Karpas-422 (cell line): ENCODE measurements around the gene MS4A7. TPM values are rescaled to one million over a fixed set of nuclear protein-coding genes. Genes with fewer than 3 reads are reported as not detected.
"Not testable (repeated sequence)": the region's sequence is repeated elsewhere in the genome, so short reads cannot be mapped to it uniquely, and the experiment has no call there.

Source experiments
- DNase-seq: peaks from one replicate; pipeline ENCODE4 v3.0.0-alpha.2; 2015
- H2AFZ ChIP-seq: fragments of 200-600 bp; sonication (generic); 2 replicates; pipeline ENCODE4 v1.6.1; 2014; ENCODE audit warnings: antibody characterized with exemption, low read length, mixed read lengths
- H3K27ac ChIP-seq: fragments of 200-600 bp; sonication (generic); 2 replicates; pipeline ENCODE4 v1.5.1; 2014; ENCODE audit warnings: mild to moderate bottlenecking, low read length, moderate library complexity
- H3K27me3 ChIP-seq: fragments of 200-600 bp; sonication (generic); 2 replicates; pipeline ENCODE4 v1.6.1; 2014; ENCODE audit warnings: low read length, mixed read lengths
- H3K36me3 ChIP-seq: fragments of 200-600 bp; sonication (generic); 2 replicates; pipeline ENCODE4 v1.6.1; 2014; ENCODE audit warnings: low read length, mixed read lengths; ENCODE audit not compliant: insufficient read depth
- H3K4me1 ChIP-seq: fragments of 200-600 bp; sonication (generic); 2 replicates; pipeline ENCODE4 v1.6.1; 2014; ENCODE audit warnings: mild to moderate bottlenecking, low read length, mixed read lengths
- H3K4me2 ChIP-seq: fragments of 200-600 bp; sonication (generic); 2 replicates; pipeline ENCODE4 v1.6.1; 2014; ENCODE audit warnings: low read length, low read depth, mild to moderate bottlenecking; ENCODE audit not compliant: poor library complexity, severe bottlenecking
- H3K4me3 ChIP-seq: fragments of 200-600 bp; sonication (generic); 2 replicates; pipeline ENCODE4 v1.5.1; 2014; ENCODE audit warnings: mild to moderate bottlenecking, antibody characterized with exemption, low read length, mixed read lengths
- H3K79me2 ChIP-seq: fragments of 200-600 bp; sonication (generic); 2 replicates; pipeline ENCODE4 v1.6.1; 2014; ENCODE audit warnings: mild to moderate bottlenecking, low read length, mixed read lengths
- H3K9ac ChIP-seq: fragments of 200-600 bp; sonication (generic); 2 replicates; pipeline ENCODE4 v1.6.0; 2014; ENCODE audit warnings: low read length
- H3K9me2 ChIP-seq: fragments of 200-600 bp; sonication (generic), shearing (Covaris generic); replicated peaks from 2 replicates; pipeline ENCODE4 v1.6.0; 2014; ENCODE audit warnings: mild to moderate bottlenecking, low read length, moderate library complexity; ENCODE audit not compliant: insufficient read depth
- H3K9me3 ChIP-seq: fragments of 300-700, 200-600 bp; sonication (generic); 2 replicates; pipeline ENCODE4 v1.6.1; 2014; ENCODE audit warnings: low read length, mixed read lengths
- H4K20me1 ChIP-seq: fragments of 200-600 bp; sonication (generic); 2 replicates; pipeline ENCODE4 v1.6.1; 2014; ENCODE audit warnings: mild to moderate bottlenecking, antibody characterized with exemption, low read length, low read depth; ENCODE audit not compliant: insufficient read depth
- total RNA-seq: library from RNA; depleted of rRNA; stranded (reverse); fragments of >200 nt; shearing (Covaris generic); gene quantifications from 2 replicates; pipeline ENCODE4 v1.2.3, GENCODE V29; 2014; ENCODE audit warnings: low replicate concordance

The MS4A7 gene
- total RNA-seq, 1 experiment from 2014 or later = 12.1 TPM

GRCh38 chr11:60366262-60366904 lies 11.9 kb upstream of the MS4A7 start:
- peak overlapping the region; percentile 38 for H3K4me2 ChIP-seq
- not testable (repeated sequence) for H3K27ac ChIP-seq, H3K9me3 ChIP-seq, H3K36me3 ChIP-seq, H3K9me2 ChIP-seq, H3K27me3 ChIP-seq, H2AFZ ChIP-seq, DNase-seq, H3K9ac ChIP-seq, H3K79me2 ChIP-seq, H4K20me1 ChIP-seq, H3K4me3 ChIP-seq
- peaks cover 48% of the 10 kb centered on the region for H3K4me1 ChIP-seq

- no peaks in the 10 kb centered on the region for H3K9me2 ChIP-seq
- no peak overlapping the region for H2AFZ ChIP-seq
- DNase-seq = no peak
Measured at GRCh38 chr11:60367009-60367408, 11.3 kb upstream of the MS4A7 start.

GRCh38 chr11:60367896-60368295 lies 10.4 kb upstream of the MS4A7 start:
- Histone ChIP-seq H3K9me2 (no peaks in the 10 kb centered on the region), H3K4me2 (no peak overlapping the region), H2AFZ (no peak overlapping the region), H3K36me3 (no peaks in the 10 kb centered on the region), H3K9me3 (no peaks in the 10 kb centered on the region), H3K79me2 (no peaks in the 10 kb centered on the region), H3K4me3 (no peak overlapping the region), H3K27ac (no peak overlapping the region), H3K4me1 (peaks cover 49% of the 10 kb centered on the region), H3K9ac (no peak overlapping the region), H4K20me1 (no peaks in the 10 kb centered on the region), H3K27me3 (no peaks in the 10 kb centered on the region)
- no peak for DNase-seq

More at GRCh38 chr11:60367009-60367408, 11.3 kb upstream of the MS4A7 start:
- H3K79me2 ChIP-seq = no peaks in the 10 kb centered on the region
- peaks cover 52% of the 10 kb centered on the region for H3K4me1 ChIP-seq
- no peaks in the 10 kb centered on the region for H4K20me1 ChIP-seq
- H3K36me3 ChIP-seq = no peaks in the 10 kb centered on the region
- H3K4me3 ChIP-seq = 0 out of 2 replicates have a peak overlapping the region, but pooled peaks have one; percentile 6
- no peaks in the 10 kb centered on the region for H3K9me3 ChIP-seq
- no peak overlapping the region for H3K27ac ChIP-seq
- peak overlapping the region; percentile 38 for H3K4me2 ChIP-seq
- no peaks in the 10 kb centered on the region for H3K27me3 ChIP-seq
- H3K9ac ChIP-seq = no peak overlapping the region

- H3K27me3 ChIP-seq = no peaks in the 10 kb centered on the region
- no peak overlapping the region for H3K9ac ChIP-seq
- no peak overlapping the region for H3K4me2 ChIP-seq
- no peak overlapping the region for H3K4me3 ChIP-seq
- no peaks in the 10 kb centered on the region for H3K36me3 ChIP-seq
- H3K4me1 ChIP-seq = peaks cover 26% of the 10 kb centered on the region
- DNase-seq = no peak
- H3K9me2 ChIP-seq = no peaks in the 10 kb centered on the region
- H3K27ac ChIP-seq = no peak overlapping the region
- no peaks in the 10 kb centered on the region for H3K9me3 ChIP-seq
- H3K79me2 ChIP-seq = no peaks in the 10 kb centered on the region
- no peak overlapping the region for H2AFZ ChIP-seq
- no peaks in the 10 kb centered on the region for H4K20me1 ChIP-seq
Measured at GRCh38 chr11:60370252-60370810, 8.0 kb upstream of the MS4A7 start.

- no peaks in the 10 kb centered on the region for H3K79me2 ChIP-seq
- no peak overlapping the region for H2AFZ ChIP-seq
- no peak for DNase-seq
- no peaks in the 10 kb centered on the region for H3K36me3 ChIP-seq
- H3K9me3 ChIP-seq = no peaks in the 10 kb centered on the region
- no peaks in the 10 kb centered on the region for H3K27me3 ChIP-seq
- H4K20me1 ChIP-seq = no peaks in the 10 kb centered on the region
- no peak overlapping the region for H3K27ac ChIP-seq
- H3K9ac ChIP-seq = no peak overlapping the region
- no peak overlapping the region for H3K4me2 ChIP-seq
- H3K9me2 ChIP-seq = no peaks in the 10 kb centered on the region
- no peak overlapping the region for H3K4me3 ChIP-seq
- H3K4me1 ChIP-seq = peaks cover 20% of the 10 kb centered on the region
Measured at GRCh38 chr11:60370811-60371298, 7.5 kb upstream of the MS4A7 start.

DNA sequence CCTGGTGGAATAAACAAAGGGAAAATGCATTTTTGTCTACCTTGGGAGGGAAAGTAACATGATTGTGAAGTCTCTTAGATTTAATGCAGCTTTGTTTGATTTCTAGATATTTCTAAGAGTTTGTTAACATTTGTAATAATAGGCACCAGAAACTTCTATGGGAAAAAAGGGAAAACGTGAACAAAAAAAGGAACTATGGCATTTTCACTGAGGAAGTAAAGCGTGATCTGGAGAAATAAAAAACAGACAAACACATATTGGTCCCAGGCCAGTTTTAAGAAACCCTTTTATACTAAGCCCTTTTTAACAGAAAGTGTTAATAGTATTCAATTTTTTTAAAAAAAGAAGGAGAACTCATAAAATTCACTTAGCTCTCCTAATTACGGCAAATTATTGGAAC lies 6.9 kb upstream of the MS4A7 start:
- no peaks in the 10 kb centered on the region for H4K20me1 ChIP-seq
- no peaks in the 10 kb centered on the region for H3K36me3 ChIP-seq
- H3K9me2 ChIP-seq = no peaks in the 10 kb centered on the region
- no peak overlapping the region for H3K27ac ChIP-seq
- peaks cover 17% of the 10 kb centered on the region for H3K4me1 ChIP-seq
- H3K9ac ChIP-seq = no peak overlapping the region
- H3K27me3 ChIP-seq = no peaks in the 10 kb centered on the region
- DNase-seq = no peak
- H3K4me3 ChIP-seq = no peak overlapping the region
- H3K79me2 ChIP-seq = no peaks in the 10 kb centered on the region
- H3K4me2 ChIP-seq = no peak overlapping the region
- no peaks in the 10 kb centered on the region for H3K9me3 ChIP-seq
- H2AFZ ChIP-seq = no peak overlapping the region

GRCh38 chr11:60371854-60372253 lies 6.5 kb upstream of the MS4A7 start:
- H3K4me3 ChIP-seq = no peak overlapping the region
- no peaks in the 10 kb centered on the region for H3K27me3 ChIP-seq
- no peaks in the 10 kb centered on the region for H3K36me3 ChIP-seq
- no peaks in the 10 kb centered on the region for H3K9me3 ChIP-seq
- peaks cover 15% of the 10 kb centered on the region for H3K4me1 ChIP-seq
- no peak overlapping the region for H2AFZ ChIP-seq
- no peak overlapping the region for H3K4me2 ChIP-seq
- H3K79me2 ChIP-seq = no peaks in the 10 kb centered on the region
- H3K9me2 ChIP-seq = no peaks in the 10 kb centered on the region
- no peak overlapping the region for H3K9ac ChIP-seq
- H3K27ac ChIP-seq = no peak overlapping the region
- DNase-seq = no peak
- no peaks in the 10 kb centered on the region for H4K20me1 ChIP-seq

DNA sequence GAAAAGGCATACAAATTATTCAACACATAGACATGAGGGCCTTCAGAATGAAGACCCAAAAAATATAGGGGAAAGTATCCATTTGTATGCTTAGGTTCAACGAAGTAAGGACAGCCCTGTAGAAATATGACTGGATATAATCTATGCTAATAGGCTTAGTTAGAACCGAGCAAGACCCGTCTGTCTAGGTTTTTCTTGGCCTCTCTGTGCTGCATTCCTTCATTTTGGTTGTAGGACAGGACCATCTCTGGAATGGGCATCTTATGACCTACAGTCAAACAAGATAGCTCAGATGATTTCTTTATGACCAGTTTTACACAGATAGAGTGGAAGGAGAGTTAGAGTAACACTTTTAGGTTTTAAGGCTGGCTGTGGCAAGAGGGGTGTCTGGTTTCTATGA lies 5.6 kb upstream of the MS4A7 start:
- Histone ChIP-seq H3K27ac (no peak overlapping the region), H2AFZ (no peak overlapping the region), H3K9me2 (no peaks in the 10 kb centered on the region), H3K9me3 (no peaks in the 10 kb centered on the region), H3K4me1 (peaks cover 12% of the 10 kb centered on the region), H4K20me1 (no peaks in the 10 kb centered on the region), H3K79me2 (no peaks in the 10 kb centered on the region), H3K36me3 (no peaks in the 10 kb centered on the region), H3K27me3 (no peaks in the 10 kb centered on the region), H3K9ac (no peak overlapping the region), H3K4me2 (no peak overlapping the region), H3K4me3 (no peak overlapping the region)
- DNase-seq = no peak
